ENCODE results near the gene ZNF470.

The ZNF470 gene

DNA sequence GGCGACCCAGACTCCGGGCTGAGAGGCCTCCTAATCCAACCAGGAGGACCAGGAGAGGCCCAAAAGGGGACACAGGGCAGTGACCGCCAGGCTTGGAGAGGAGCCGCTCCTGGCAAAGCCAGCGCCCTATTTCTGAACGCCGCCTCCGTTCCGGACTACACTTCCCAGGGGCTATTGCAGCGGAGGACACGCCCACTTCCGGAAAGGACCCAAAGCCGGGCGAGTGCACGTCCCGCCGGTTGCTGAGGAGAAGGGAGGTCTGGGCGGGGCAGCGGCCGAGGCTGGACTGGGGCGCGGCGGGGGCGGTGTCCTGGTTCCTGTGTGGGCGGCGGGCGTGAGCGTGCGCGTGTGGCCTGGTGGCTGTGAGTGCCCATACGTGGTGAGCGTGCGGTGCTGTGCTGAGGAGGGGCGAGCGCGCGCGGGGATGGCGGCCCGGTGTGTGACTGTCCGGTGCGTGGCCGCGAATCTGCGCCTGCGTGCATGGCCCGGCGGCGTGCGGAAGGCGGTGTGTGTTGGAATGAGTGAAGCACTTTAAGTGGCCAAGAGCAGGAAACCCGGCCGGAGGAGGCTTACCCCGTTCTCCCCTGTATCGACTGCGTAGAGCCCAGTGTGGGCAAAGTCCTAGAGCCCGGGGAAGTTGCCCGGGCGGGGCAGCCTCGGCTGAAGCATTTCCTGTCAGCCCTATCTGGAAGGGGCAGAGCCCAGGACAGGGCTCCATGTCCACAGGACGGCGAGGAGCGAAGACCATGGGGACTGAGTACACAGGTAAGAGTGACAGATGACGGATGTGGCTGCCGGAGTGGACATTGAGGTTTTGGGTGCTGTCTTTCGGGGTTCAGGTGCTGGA lies at the start of gene ZNF470:
ZNF470 (plus strand) TSS at position 195 of the 847 bp plus-strand sequence. CDS start 2,844 bp downstream, outside the sequence.
- peak; percentile 81 to 84 for DNase-seq (ENCODE audit: low read depth in 2 of 2)

- no peak for DNase-seq (ENCODE audit: low read depth in 2 of 2)
Measured at GRCh38 chr19:56525214-56525860, 41.9 kb upstream of the ZNF470 start.

- no peak for DNase-seq (ENCODE audit: low read depth in 2 of 2)
Measured at GRCh38 chr19:56537442-56537841, 29.8 kb upstream of the ZNF470 start.

DNA sequence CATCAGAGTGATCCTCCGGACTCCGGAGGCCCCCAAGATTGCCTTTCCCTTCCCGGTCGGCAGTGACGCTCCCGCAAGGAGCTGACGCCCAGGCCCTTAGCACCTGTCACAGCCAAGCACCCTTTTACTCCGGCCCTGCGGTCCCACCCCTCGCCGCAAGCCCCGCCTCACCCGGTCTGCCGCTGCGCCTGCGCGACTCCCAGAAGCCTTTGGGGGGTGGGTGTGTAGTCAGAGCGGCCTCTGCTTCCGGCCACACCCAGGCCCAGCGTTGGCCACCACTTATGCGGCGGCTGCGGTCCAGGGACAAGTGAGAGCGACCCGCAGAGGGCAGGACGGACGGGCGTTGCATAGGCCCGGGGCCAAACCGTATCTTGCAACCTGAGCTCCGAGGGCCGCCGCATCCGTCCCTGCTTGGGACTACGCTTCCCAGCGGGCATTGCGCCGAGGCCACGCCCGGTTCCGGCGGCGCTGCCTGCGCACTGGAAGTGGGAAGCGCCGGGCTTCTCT lies 29.0 kb upstream of the ZNF470 start:
- DNase-seq (ENCODE audit: low read depth in 2 of 2): peak; percentile 80 to 82

- DNase-seq (ENCODE audit: low read depth in 2 of 2): no peak
Measured at GRCh38 chr19:56538761-56539263, 28.5 kb upstream of the ZNF470 start, which contains the start of gene ZFP28. ZFP28 (plus strand) TSS chr19:56538948; CDS start chr19:56539019, 71 bp downstream.

DNA sequence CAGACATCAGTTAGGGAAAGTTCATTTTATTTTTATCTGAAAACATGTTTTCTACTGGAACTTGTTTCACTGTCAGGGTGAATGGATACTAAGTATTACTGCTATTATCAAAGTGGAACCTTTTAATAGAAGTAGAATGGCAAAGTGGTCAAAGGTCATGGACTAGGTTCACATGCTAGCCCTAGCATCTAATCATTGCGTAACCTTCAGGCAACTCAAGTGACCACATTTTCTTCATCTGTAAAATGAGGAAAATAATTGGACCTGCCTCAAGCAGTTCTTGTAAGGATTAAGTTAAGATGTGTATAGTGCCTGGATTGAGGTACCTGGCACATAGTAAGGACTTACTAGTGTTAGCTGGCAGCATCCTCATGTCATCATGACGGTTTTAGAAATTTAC lies 23.5 kb upstream of the ZNF470 start:
- no peak for DNase-seq (ENCODE audit: low read depth in 2 of 2)

DNA sequence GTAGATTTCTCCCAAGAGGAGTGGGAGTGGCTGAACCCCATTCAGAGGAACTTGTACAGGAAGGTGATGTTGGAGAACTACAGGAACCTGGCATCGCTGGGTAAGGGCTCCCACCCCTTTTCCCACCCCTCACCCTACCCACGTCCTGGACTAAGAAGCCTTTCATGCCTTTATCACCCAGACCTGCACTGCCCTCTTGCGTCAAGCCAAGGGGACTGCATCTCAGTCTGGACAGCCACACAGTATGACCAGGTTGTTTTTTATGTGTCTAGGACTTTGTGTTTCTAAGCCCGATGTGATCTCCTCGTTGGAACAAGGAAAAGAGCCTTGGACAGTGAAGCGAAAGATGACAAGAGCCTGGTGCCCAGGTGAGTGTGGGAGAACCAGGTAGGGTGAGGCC lies 19.7 kb upstream of the ZNF470 start:
- no peak for DNase-seq (ENCODE audit: low read depth in 2 of 2)

GRCh38 chr19:56554272-56554869 lies 12.9 kb upstream of the ZNF470 start:
- no peak for DNase-seq (ENCODE audit: low read depth in 2 of 2)

- no peak for DNase-seq (ENCODE audit: low read depth in 2 of 2)
Measured at GRCh38 chr19:56562766-56563165, 4.5 kb upstream of the ZNF470 start.

- peak in 1 of 2 donors; percentile 1 for DNase-seq (ENCODE audit: low read depth in 2 of 2)
Measured at GRCh38 chr19:56566904-56567273, 379 bp upstream of the ZNF470 start.

- DNase-seq (ENCODE audit: low read depth in 2 of 2): no peak
Measured at GRCh38 chr19:56572589-56572988, 5.3 kb downstream of the ZNF470 start.

DNA sequence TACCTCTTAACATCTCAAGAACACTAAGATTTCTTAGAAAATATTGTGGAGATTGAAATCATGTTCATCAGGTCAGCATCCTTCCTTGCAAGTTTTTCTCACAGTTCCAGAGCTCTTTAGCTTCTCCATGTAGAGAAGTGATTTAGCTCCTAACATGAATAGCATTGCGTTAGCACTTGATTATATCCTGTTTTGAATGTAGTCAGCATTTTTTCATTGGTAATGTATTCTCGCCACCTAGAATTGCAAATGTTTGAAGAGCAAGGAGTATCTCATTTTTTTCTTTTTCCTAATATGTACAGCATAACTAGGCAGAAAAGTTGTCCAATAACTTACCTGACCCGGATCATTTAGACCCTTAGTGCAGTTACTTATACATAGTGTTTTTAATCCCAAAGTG lies 6.6 kb downstream of the ZNF470 start:
- DNase-seq (ENCODE audit: low read depth in 2 of 2): no peak

DNA sequence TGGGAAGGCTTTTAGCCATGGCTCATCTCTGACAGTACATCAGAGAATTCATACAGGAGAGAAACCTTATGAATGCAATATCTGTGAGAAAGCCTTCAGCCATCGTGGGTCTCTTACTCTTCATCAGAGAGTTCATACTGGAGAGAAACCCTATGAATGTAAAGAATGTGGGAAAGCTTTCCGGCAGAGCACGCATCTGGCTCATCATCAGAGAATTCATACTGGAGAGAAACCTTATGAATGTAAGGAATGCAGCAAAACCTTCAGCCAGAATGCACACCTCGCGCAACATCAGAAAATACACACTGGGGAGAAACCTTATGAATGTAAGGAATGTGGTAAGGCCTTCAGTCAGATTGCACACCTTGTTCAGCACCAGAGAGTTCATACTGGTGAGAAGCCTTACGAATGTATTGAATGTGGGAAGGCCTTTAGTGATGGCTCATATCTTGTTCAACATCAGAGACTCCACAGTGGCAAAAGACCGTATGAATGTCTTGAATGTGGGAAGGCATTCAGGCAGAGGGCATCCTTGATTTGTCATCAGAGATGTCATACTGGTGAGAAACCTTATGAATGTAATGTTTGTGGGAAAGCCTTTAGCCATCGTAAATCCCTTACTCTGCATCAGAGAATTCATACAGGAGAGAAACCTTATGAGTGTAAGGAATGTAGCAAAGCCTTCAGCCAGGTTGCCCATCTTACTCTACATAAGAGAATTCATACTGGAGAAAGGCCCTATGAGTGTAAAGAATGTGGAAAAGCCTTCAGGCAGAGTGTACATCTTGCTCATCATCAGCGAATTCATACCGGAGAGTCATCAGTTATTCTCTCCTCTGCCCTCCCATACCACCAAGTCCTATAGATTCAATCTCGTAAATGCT lies 10.7 kb downstream of the ZNF470 start:
- no peak for DNase-seq (ENCODE audit: low read depth in 2 of 2)

DNA sequence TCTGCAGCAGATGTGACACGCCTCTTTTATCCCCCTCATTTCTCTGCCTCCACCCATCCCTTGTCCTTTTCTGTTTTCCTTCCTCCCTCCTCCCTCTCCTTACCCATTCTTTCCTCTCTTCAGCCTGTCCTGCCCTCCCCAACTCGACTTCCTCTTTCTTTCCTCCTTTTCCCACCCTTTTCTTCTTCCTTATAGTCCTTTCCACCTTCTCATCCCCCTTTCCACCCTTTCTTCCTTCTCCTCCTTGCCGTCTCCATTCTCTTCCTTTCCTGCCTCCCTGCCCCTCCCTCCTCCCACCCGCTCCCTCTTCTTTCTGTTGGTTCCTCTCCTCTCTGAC lies 27.1 kb downstream of the ZNF470 start:
- DNase-seq (ENCODE audit: low read depth in 2 of 2): no peak

DNA sequence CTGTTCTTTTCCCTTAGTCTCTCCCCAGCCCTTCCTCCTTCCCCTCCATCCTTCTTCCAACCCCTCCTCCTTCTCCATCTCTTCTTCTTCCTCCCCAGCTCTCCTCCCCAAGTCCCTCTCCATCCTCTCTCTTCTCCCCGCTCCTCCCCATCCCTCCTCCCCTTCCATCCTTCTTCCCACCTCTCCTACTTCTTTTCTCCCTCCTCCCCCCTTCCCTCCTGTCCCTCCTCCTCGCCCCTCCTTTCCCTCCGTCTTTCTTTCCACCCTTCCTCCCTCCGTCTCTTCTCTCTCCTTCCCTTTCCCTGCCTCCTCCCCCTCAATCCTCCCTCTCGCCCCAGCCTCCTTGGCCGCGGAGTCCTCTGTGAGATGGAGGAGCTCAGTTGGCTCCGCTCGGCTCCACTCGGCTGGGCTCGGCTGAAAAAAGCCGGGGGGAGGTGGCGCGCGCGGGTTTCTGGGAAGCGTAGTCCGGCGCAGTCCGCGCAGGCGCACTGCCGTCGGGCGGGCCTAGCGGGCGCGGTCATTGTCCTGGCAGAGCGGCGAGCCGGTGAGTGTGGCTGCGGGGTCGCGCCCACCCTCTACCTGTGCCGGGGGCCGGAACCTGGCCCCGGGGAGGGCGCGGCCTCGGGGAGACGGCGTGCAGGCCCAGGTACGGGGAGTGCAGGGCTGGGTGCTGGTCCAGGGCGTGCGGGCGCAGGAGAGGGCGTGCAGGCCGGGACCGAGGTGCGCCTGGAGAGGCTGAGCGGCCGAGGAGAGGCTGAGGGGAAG lies 27.7 kb downstream of the ZNF470 start, which contains the start of gene ZNF71:
ZNF71 (plus strand) TSS at position 520 of the 765 bp plus-strand sequence. CDS start 6,257 bp downstream, outside the sequence.
- DNase-seq (ENCODE audit: low read depth in 2 of 2): peak; percentile 68 to 76

- DNase-seq (ENCODE audit: low read depth in 2 of 2): no peak
Measured at GRCh38 chr19:56595548-56595899, 28.3 kb downstream of the ZNF470 start.

DNA sequence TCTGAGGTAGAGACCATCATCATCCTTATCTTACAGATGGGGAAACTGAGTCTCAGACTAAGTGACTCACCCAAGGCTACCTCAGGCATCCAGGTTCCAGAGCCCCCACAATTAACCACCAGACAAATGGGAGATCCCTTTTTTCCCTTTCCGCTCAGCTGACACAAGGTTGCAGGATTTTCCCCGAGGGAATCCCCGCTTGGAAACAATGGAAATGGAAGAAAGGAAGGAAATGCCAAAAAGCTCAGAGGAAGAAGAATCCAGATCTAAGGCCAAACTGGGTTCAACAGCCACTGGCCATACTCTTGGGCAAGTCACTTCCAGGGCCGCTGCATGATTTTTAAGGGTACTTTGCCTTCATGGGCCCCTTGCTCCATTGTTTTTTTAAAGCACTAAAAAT lies 29.4 kb downstream of the ZNF470 start:
- no peak for DNase-seq (ENCODE audit: low read depth in 2 of 2)

- no peak for DNase-seq (ENCODE audit: low read depth in 2 of 2)
Measured at GRCh38 chr19:56597696-56598095, 30.4 kb downstream of the ZNF470 start.

DNA sequence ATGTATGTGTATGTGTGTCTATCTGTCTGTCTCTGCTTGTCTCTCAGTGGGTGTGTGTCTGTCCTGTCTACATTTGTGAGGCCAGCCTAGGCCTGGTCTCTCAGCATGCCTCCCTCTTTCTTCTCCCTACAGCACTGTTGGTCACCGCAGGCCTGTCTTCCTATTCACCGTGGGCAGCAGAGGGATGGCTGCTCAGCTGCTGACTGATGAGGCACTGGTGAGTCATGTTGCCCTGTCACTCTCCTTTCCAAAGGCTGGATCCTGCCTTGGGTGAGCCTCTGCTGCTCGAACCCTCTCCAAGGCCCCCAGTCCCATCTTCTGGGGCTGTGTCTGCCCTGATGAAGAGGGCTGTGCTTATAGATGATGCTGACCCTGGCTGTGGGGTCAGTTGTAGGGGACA lies 34.1 kb downstream of the ZNF470 start:
- no peak for DNase-seq (ENCODE audit: low read depth in 2 of 2)

GRCh38 chr19:56603829-56604228 lies 36.6 kb downstream of the ZNF470 start:
- DNase-seq (ENCODE audit: low read depth in 2 of 2): no peak

Data from activated CD8-positive, alpha-beta memory T cell treated with anti-CD3 and anti-CD28 coated beads for 4 hours (primary cell).